GM13976 (cell line): ENCODE data around the gene HELB.

ENCODE experiments used
- DNase-seq: peaks from one replicate; pipeline ENCODE4 v3.0.0; 2012; ENCODE audit warnings: low spot score
- in situ Hi-C: fragments of 300-500 bp; cut with MboI; formaldehyde crosslinking; loops from one replicate; pipeline ENCODE4 v1.12.0; 2022; ENCODE audit warnings: low sequenced_read_pairs, mixed read lengths, inconsistent platforms; ENCODE audit not compliant: unreplicated experiment
- TF ChIP-seq, protein P1 (sequence below): IDR thresholded peaks from 2 replicates; pipeline ENCODE4 v1.5.1; 2012; ENCODE audit warnings: borderline replicate concordance, mild to moderate bottlenecking; ENCODE audit not compliant: insufficient read depth; ENCODE audit errors: extremely low read depth, missing control alignments, control extremely low read depth

HELB gene

DNA sequence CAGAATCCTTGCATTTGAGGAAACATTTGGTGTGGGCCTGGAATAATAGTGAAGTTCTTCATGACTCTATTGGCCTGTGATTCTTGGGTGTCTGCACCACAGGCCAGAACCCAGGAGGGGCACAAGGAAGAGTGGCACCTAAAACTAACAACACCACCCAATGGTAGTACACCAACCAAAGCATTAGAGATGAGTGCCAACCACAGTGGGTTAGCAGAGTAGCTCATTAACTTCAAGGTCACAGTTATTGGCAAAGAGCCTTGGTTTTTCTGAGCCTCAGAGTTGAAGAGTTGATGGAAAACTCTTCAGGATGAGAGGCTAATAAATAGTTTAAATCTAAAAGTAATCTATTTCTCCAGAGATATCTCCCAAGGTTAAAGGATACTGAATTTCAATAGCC is 57.0 kb downstream of the HELB start:
- no peak for DNase-seq
- TF ChIP-seq, protein P1, sequence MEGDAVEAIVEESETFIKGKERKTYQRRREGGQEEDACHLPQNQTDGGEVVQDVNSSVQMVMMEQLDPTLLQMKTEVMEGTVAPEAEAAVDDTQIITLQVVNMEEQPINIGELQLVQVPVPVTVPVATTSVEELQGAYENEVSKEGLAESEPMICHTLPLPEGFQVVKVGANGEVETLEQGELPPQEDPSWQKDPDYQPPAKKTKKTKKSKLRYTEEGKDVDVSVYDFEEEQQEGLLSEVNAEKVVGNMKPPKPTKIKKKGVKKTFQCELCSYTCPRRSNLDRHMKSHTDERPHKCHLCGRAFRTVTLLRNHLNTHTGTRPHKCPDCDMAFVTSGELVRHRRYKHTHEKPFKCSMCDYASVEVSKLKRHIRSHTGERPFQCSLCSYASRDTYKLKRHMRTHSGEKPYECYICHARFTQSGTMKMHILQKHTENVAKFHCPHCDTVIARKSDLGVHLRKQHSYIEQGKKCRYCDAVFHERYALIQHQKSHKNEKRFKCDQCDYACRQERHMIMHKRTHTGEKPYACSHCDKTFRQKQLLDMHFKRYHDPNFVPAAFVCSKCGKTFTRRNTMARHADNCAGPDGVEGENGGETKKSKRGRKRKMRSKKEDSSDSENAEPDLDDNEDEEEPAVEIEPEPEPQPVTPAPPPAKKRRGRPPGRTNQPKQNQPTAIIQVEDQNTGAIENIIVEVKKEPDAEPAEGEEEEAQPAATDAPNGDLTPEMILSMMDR = no peak
- in situ Hi-C loops = no loop called here

DNA sequence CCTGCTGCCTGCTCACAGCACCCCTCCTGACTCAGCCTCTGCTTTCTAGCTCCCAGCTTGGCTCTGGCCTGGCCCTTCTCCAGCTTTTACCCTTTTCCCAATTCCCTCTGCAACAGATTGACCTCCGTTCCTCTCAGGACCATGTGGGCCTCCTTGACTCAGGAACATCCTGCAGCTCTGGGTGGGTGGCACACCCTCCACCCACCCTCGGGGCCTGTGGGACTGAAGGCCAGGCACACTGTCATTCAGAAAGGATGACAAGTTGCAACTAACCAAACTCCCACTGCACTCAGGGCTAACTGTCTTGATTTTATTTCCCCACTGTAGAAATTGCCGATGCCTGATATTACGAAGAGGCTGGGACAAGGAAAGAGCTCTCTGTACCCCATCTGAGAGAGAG is 59.4 kb downstream of the HELB start:
- in situ Hi-C loops = no loop called here
- TF ChIP-seq, protein P1 = no peak
- no peak for DNase-seq

DNA sequence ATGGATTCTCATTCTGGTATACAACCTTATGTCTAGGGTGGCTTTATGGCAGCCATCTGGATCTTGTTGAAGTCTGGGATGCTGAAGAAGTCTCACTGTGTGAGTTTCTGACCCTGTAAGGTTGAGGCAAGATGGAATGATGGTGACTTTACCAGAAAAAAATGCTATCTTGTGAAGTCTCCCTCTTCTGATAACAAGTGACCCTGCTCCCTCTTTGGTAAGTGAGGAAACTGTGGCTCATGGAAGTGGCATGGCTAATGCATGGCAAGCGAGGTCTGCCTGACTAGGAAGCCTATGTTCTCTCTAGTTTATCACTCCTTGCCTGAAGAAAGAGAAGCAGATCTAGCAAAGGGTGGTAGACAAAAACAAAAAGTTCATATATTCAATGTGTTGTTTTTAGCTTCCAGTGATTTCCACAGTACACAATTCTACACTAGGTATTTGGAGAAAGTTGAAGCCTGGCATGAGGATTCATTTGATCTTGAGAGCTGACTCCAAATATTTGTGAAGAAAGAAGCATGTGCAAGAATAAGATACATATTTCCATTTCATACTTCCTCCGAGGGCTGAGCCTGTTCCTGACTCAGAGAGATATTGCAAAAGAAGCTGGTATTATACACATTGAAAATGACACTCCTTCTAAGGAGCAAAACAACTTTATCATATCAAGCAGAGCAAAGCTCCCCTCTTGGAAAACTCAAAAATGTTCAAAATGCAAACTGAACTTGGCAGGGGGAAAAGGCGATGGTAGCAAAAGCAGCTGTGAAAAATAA is 63.6 kb downstream of the HELB start:
- no peak for DNase-seq
- in situ Hi-C loops = no loop called here
- TF ChIP-seq, protein P1 = no peak

DNA sequence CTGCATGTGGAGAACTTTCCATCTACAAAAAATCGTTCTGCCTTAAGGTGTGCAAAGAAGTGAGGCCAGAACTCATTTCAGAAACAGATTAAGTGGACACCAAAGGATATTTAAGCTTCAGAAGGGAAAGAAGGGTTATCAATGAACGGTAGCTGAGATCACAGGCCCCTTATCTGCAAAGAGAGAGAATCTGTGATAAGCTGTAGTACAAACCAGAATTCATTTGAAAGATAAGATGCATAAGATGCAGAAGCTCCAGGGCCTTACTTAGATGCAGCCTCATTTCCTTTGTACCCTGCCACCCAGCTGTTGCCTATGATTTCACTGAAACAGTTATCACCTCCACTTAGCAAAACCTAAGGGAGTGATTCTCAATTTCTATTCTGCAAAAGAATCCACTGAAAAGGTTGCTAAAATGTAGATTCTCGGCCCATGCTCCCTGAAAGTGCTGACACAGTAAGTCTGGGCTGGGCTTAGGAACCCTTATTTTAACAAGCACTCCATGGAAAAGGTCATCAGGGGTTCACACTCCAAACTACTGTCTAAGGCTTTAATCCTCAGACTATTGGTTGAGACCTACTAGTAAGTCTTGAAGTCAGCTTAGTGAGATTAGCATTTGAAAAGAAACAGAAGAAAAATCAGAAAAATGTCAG is 64.8 kb downstream of the HELB start:
- no peak for DNase-seq
- in situ Hi-C loops = no loop called here

DNA sequence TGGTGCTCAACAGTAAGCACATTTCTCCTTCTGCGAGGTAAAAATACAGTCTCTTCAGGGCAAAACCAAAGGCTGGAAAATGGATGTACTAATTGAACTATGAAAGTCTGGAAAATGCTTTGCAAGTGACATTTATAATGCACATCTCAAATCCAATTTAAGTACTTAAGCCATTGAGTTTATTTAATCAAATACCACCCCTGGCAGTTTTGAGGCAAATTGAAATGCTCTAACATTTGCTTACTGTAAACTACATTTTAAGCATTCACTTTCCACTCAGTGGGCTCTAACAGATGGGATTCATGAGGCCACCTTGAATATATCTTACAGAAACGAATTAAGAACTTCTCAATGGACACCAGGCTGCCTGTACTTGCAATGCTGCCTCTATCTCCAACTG is 69.7 kb downstream of the HELB start:
- DNase-seq = no peak
- TF ChIP-seq, protein P1 = no peak
- in situ Hi-C loops = no loop called here

More for the DNA sequence above, 64.8 kb downstream of the HELB start:
- TF ChIP-seq, protein P1 = no peak

DNA sequence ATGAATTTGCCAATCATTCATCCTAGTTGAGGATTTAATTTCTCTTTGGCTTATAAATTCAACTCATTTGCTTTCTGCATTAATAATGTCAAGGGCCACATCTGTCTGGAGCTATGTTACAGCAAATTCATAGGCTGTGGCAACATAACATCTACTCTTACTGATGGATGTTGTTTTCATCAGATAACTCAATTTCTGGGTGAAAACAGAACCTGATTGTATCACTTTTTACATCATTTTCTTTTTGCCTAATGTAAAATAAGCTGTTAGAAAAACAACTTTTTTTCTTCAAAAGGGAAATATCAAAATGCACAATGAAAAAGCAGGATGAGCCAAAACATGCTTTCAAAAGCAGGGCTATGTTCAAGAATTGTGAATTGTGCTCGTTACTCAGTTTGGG is 73.3 kb downstream of the HELB start:
- DNase-seq = no peak
- in situ Hi-C loops = no loop called here
- TF ChIP-seq, protein P1 = no peak

DNA sequence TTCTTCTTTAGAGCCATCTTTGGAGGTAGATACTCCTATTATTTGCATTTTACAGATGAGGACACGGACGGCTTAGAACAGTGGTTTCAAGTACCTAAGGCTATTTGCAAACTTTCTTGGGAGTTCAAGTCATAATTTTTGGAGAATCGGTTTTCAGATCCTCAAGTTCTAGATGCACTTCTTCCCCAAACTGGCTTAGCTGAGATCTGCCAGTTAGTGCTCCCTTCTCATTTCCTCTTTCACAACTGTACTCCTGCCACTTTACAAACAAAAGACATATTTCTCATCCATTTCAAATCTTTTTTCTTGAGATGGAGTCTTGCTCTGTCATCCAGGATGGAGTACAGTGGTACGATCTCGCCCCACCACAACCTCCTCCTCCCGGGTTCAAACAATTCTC is 77.3 kb downstream of the HELB start:
- in situ Hi-C loops = no loop called here
- TF ChIP-seq, protein P1 = no peak
- no peak for DNase-seq
